ENCODE data around the gene NR5A2.

NR5A2 gene

DNA sequence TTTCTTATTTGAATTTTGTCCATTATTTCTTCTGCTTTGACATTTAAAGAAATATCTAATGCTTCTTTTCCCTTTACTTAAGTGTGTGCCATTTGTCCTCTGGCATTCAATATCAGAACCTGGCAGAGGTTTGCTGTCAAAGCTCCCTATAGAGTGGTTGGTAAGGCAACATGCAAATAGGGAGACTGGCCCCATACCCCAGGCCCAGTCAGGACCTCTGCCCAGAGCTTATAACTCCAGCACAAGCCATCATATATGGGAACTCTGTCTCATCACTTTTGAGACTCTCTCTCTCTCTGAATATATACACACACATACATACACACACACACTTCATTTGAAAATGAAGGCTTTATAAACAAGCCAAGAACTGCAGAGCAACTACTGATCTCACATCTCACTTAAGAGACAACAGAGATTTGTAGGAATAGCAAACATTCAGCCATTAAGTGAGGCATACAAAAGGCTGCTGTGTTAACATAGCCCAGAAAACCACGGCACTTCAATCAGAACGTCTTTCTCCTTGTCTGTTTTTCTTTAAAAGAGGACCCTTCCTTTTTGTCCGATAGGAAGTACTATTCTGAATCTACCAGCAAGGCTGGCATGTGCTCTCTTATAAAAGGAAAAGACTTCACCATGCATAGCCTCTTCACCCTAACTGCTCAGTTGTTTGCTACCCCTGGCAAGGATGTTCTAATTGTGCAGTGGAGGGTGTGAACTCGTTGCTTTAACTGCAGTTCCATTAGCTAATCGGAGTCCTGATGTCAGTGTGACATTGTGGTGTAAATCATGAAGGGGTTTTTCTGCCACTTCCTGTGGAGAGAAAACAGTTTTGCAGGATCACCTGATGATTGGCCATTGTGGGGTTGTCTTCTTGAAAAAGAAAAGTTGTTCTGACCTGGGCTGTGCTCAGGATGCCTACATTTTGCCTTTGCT is 101.7 kb downstream of the NR5A2 start:
- no peaks in the 10 kb centered on the region for H3K27me3 ChIP-seq (replicated peaks; ENCODE audit: control insufficient read depth, insufficient read depth, low read length)
- no peak for DNase-seq (ENCODE audit: extremely low read depth, insufficient read length)

DNA sequence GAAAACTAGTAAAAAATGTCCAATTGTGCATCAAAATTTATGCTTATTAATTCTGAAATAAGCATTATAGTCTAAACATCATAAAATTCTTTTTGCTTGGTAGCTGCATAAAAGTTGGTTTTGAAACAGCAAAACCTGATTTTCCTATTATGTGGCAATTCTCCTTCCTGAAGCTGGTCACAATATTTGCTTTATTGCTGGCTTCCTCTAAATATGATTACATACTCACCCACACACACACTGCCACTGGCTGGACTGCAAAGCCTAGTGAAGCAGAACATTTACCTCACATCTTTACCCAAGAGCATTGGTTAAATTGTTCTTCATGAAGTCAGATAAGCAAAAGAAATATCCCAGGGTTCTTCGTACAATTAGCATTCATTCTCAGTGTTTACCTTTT is 103.0 kb downstream of the NR5A2 start:
- Histone ChIP-seq H3K4me3 (replicated peaks; ENCODE audit: low read depth, low read length) (no peak overlapping the region), H3K27me3 (replicated peaks; ENCODE audit: control insufficient read depth, insufficient read depth, low read length) (no peaks in the 10 kb centered on the region), H3K36me3 (ENCODE audit: control insufficient read depth, insufficient read depth, low read length) (no peaks in the 10 kb centered on the region)
- TF ChIP-seq, protein P1, sequence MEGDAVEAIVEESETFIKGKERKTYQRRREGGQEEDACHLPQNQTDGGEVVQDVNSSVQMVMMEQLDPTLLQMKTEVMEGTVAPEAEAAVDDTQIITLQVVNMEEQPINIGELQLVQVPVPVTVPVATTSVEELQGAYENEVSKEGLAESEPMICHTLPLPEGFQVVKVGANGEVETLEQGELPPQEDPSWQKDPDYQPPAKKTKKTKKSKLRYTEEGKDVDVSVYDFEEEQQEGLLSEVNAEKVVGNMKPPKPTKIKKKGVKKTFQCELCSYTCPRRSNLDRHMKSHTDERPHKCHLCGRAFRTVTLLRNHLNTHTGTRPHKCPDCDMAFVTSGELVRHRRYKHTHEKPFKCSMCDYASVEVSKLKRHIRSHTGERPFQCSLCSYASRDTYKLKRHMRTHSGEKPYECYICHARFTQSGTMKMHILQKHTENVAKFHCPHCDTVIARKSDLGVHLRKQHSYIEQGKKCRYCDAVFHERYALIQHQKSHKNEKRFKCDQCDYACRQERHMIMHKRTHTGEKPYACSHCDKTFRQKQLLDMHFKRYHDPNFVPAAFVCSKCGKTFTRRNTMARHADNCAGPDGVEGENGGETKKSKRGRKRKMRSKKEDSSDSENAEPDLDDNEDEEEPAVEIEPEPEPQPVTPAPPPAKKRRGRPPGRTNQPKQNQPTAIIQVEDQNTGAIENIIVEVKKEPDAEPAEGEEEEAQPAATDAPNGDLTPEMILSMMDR (IDR thresholded peaks at IDR 0.05; ENCODE audit: insufficient read depth, low read length, poor library complexity, severe bottlenecking) = no peak
- no peak for DNase-seq (ENCODE audit: extremely low read depth, insufficient read length)

More for the DNA sequence above, 101.7 kb downstream of the NR5A2 start:
- TF ChIP-seq, protein P1 (IDR thresholded peaks at IDR 0.05; ENCODE audit: insufficient read depth, low read length, poor library complexity, severe bottlenecking) = no peak
- H3K4me3 ChIP-seq (replicated peaks; ENCODE audit: low read depth, low read length) = no peak overlapping the region
- no peaks in the 10 kb centered on the region for H3K36me3 ChIP-seq (ENCODE audit: control insufficient read depth, insufficient read depth, low read length)

DNA sequence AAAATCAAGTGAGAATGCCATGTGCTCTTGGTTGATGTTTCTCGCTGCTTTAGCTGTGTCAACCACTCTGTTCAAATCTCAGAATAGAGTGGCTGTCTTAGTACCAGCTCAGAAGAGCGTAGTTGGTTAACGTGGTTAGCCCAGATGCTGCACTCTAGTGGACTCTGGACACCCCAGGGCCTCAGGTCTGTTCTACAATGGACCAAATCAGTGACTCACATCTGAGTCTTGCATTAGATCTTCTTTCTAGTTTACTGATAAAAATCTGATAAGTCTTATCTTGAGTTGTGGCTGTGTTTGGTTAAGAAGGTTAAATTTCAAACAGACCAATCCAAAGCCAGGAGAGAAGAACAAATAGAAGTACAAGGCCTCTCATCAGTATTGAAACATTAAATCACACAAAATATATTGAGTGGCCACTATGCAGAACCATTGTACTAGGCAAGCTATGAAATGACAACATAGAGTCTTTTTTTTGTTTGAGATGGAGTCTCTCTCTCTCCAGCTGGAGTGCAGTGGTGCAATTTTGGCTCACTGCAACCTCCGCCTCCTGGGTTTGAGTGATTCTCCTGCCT is 104.1 kb downstream of the NR5A2 start:
- DNase-seq (ENCODE audit: extremely low read depth, insufficient read length) = no peak
- TF ChIP-seq, protein P1 (IDR thresholded peaks at IDR 0.05; ENCODE audit: insufficient read depth, low read length, poor library complexity, severe bottlenecking) = no peak
- H3K4me3 ChIP-seq (replicated peaks; ENCODE audit: low read depth, low read length) = no peak overlapping the region
- H3K27me3 ChIP-seq (replicated peaks; ENCODE audit: control insufficient read depth, insufficient read depth, low read length) = no peaks in the 10 kb centered on the region
- H3K36me3 ChIP-seq (ENCODE audit: control insufficient read depth, insufficient read depth, low read length) = no peaks in the 10 kb centered on the region

DNA sequence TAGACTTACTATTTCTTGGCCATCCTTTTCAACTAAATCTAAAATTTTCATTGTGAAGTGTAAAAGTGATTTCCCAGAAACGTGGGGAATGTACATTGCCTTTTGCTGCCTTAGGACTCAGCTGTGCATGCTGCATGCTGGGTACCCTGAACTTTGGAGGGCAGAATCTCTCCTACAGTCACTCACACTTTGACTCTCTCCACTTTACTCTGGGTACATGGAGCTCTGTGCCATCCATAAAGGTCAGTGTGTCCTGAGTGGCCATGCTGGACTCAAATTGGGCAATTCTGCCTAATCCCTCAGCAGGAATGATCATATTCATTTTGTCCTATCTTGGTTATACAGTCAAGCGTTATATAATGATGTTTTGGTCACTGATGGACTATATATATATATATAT is 105.6 kb downstream of the NR5A2 start:
- TF ChIP-seq, protein P1 (IDR thresholded peaks at IDR 0.05; ENCODE audit: insufficient read depth, low read length, poor library complexity, severe bottlenecking) = no peak
- DNase-seq (ENCODE audit: extremely low read depth, insufficient read length) = no peak
- Histone ChIP-seq H3K27me3 (replicated peaks; ENCODE audit: control insufficient read depth, insufficient read depth, low read length) (no peaks in the 10 kb centered on the region), H3K4me3 (replicated peaks; ENCODE audit: low read depth, low read length) (no peak overlapping the region), H3K36me3 (ENCODE audit: control insufficient read depth, insufficient read depth, low read length) (no peaks in the 10 kb centered on the region)

GRCh38 chr1:200134116-200134515 is 106.6 kb downstream of the NR5A2 start:
- Histone ChIP-seq H3K27me3 (replicated peaks; ENCODE audit: control insufficient read depth, insufficient read depth, low read length) (no peaks in the 10 kb centered on the region), H3K4me3 (replicated peaks; ENCODE audit: low read depth, low read length) (no peak overlapping the region), H3K36me3 (ENCODE audit: control insufficient read depth, insufficient read depth, low read length) (no peaks in the 10 kb centered on the region)
- DNase-seq (ENCODE audit: extremely low read depth, insufficient read length) = no peak
- TF ChIP-seq, protein P1 (IDR thresholded peaks at IDR 0.05; ENCODE audit: insufficient read depth, low read length, poor library complexity, severe bottlenecking) = no peak
